HAP-1 (cell line): Measurements from ENCODE around the gene CXCR5.

ENCODE experiments used
- DNase-seq, 2 experiments: peaks; one replicate each; pipeline ENCODE4 v3.0.0-alpha.2; 2016 to 2020; ENCODE audit warnings: low spot score in 2 of 2
- H3K27me3 ChIP-seq: fragments of 250-450 bp; sonication (Bioruptor Pico); 2 replicates; pipeline ENCODE4 v1.5.1; 2020; ENCODE audit warnings: low read depth, mild to moderate bottlenecking, moderate library complexity
- H3K36me3 ChIP-seq: fragments of 250-450 bp; sonication (Bioruptor Pico); replicated peaks from 2 replicates; pipeline ENCODE4 v1.5.1; 2020; ENCODE audit warnings: mild to moderate bottlenecking
- H3K4me1 ChIP-seq: fragments of 250-450 bp; sonication (Bioruptor Pico); 2 replicates; pipeline ENCODE4 v1.5.1; 2020; ENCODE audit warnings: mild to moderate bottlenecking
- H3K4me3 ChIP-seq: fragments of 250-450 bp; sonication (Bioruptor Pico); 2 replicates; pipeline ENCODE4 v1.5.1; 2020; ENCODE audit warnings: mild to moderate bottlenecking, moderate library complexity
- H3K9me3 ChIP-seq: fragments of 250-450 bp; sonication (Bioruptor Pico); 2 replicates; pipeline ENCODE4 v1.5.1; 2020; ENCODE audit warnings: mild to moderate bottlenecking, moderate library complexity
- in situ Hi-C: fragments of 300-500 bp; cut with MboI; formaldehyde crosslinking; loops from 3 replicates; pipeline ENCODE4 v1.14.3; 2020; ENCODE audit warnings: low sequenced_read_pairs, inconsistent platforms, mixed read lengths

CXCR5 gene

DNA sequence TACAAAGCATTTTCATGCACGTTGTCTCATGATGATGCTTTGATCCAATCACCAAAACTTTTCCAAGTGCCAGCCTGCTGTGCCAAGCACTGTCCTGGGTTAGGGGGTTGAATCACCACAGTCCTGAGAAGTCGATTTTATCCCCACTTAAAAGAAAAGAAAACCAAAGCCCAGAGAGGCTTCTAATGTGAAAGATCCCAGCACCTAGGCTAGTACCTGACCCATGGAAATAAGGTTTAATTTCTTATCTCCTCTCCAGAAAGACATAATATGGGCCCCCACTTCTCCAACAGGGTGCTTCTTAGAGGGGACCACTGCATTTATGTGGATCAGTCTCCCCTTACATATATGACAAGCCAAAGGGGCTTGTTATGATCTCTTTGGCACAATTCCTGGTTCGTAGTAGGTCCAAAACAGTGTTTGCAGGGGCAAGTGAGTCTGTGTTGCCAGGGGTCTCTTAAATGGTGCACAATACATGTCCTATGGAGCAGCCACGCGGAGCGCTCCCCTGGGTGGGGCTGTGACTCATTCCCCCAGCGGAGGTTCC, 43.9 kb downstream of the CXCR5 start:
- in situ Hi-C loops = no loop called here
- no peaks in the 10 kb centered on the region for H3K36me3 ChIP-seq
- no peaks in the 10 kb centered on the region for H3K27me3 ChIP-seq
- H3K4me1 ChIP-seq = peaks cover 13% of the 10 kb centered on the region
- peak overlapping the region; percentile 56 for H3K4me3 ChIP-seq
- H3K9me3 ChIP-seq = no peaks in the 10 kb centered on the region
- DNase-seq = no peak

- Histone ChIP-seq H3K4me3 (peak overlapping the region; percentile 56), H3K9me3 (no peaks in the 10 kb centered on the region), H3K27me3 (no peaks in the 10 kb centered on the region), H3K36me3 (no peaks in the 10 kb centered on the region), H3K4me1 (peaks cover 13% of the 10 kb centered on the region)
- peak; percentile 88 to 95 for DNase-seq
- in situ Hi-C loops = no loop called here
Observed at GRCh38 chr11:118928101-118928869, 44.6 kb downstream of the CXCR5 start.

DNA sequence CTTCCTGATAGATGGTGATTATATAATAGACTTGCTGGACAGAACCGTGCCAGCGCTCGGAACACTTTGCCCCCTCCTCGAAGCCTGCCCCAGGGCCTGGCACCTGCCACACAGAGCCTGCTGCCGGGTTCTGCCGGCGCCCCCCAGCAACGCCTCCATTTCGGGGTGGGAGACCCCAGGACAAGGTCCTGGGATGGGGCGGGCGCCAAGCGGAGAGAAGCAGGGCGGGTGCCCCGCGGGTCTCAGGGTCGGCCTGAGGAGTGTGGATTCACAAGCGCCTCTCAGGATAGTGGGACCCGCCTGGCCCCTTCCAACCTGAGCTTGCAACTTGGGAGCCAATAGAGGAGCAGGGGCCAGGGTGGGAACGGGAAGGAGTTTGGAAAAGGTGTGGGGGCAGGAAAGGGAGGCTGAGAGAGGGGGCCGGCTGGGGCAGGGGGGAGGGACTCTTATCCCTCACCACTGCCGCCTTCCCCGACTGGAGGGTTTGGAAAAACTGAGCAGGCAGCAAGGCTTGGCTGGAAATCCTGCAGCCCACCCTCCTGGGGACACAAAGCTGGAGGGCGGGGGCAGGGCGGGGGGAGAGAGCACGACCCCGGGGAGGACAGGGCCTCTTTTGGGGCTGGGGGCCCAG, 45.3 kb downstream of the CXCR5 start:
- peak; percentile 62 to 80 for DNase-seq
- Histone ChIP-seq H3K9me3 (no peaks in the 10 kb centered on the region), H3K36me3 (no peaks in the 10 kb centered on the region), H3K4me3 (peak overlapping the region; percentile 56), H3K27me3 (no peaks in the 10 kb centered on the region), H3K4me1 (peaks cover 13% of the 10 kb centered on the region)
- in situ Hi-C loops = no loop called here

GRCh38 chr11:118929501-118930093, 45.9 kb downstream of the CXCR5 start:
- DNase-seq = peak; percentile 81 to 90
- no peaks in the 10 kb centered on the region for H3K36me3 ChIP-seq
- no peaks in the 10 kb centered on the region for H3K27me3 ChIP-seq
- peaks cover 13% of the 10 kb centered on the region for H3K4me1 ChIP-seq
- H3K4me3 ChIP-seq = peak overlapping the region; percentile 56
- in situ Hi-C loops = no loop called here
- no peaks in the 10 kb centered on the region for H3K9me3 ChIP-seq

GRCh38 chr11:118930094-118930712, 46.5 kb downstream of the CXCR5 start:
- DNase-seq = peak; percentile 70 to 90
- in situ Hi-C loops = no loop called here
- Histone ChIP-seq H3K27me3 (no peaks in the 10 kb centered on the region), H3K36me3 (no peaks in the 10 kb centered on the region), H3K4me1 (peaks cover 13% of the 10 kb centered on the region), H3K4me3 (peak overlapping the region; percentile 56), H3K9me3 (no peaks in the 10 kb centered on the region)

DNA sequence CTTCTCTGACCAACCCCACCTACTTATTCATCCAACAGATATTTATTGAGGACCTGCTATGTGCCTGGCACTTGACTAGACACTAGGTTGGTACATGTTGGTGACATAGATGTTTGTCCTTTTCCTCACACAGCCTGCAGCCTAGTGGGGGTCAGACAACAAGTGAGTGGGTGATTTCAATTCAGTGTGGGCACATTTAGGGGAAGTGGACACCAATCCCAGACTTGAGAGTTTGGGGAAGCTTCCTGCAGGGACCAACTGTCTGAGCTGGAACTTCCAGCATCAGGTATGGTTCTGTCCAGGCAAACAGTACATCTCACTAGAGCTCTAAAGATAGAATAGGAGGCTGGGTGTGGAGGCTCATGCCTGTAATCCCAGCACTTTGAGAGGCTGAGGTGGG, 47.9 kb downstream of the CXCR5 start:
- no peak for DNase-seq
- Histone ChIP-seq H3K9me3 (no peaks in the 10 kb centered on the region), H3K36me3 (no peaks in the 10 kb centered on the region), H3K4me1 (peaks cover 9% of the 10 kb centered on the region), H3K4me3 (no peak overlapping the region), H3K27me3 (no peaks in the 10 kb centered on the region)
- in situ Hi-C loops = no loop called here

- no peaks in the 10 kb centered on the region for H3K27me3 ChIP-seq
- no peaks in the 10 kb centered on the region for H3K9me3 ChIP-seq
- H3K4me1 ChIP-seq = no peaks in the 10 kb centered on the region
- H3K4me3 ChIP-seq = no peak overlapping the region
- DNase-seq = no peak
- H3K36me3 ChIP-seq = no peaks in the 10 kb centered on the region
- in situ Hi-C loops = no loop called here
Observed at GRCh38 chr11:118933486-118933885, 49.8 kb downstream of the CXCR5 start.

DNA sequence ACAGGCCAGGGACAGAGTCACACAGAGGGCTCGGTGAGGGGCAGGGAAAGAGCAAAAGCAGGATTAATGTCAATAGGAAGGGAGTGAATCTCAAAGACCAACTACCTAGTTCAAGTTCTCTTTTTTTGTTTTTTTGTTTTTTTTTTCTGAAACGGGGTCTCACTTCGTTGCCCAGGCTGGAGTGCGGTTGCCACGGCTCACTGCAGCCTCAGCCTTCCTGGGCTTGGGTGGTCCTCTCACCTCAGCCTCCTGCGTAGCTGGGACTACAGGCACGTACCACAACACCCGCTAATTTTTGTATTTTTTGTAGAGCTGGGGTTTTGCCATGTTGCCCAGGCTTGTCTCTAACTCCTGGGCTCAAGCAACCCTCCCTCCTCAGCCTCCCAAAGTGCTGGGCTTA, 51.7 kb downstream of the CXCR5 start:
- Histone ChIP-seq H3K4me3 (no peak overlapping the region), H3K36me3 (no peaks in the 10 kb centered on the region), H3K4me1 (no peaks in the 10 kb centered on the region), H3K9me3 (no peaks in the 10 kb centered on the region), H3K27me3 (peaks cover 2% of the 10 kb centered on the region; the same call in 1 of the 2 replicates)
- in situ Hi-C loops = no loop called here
- no peak for DNase-seq

DNA sequence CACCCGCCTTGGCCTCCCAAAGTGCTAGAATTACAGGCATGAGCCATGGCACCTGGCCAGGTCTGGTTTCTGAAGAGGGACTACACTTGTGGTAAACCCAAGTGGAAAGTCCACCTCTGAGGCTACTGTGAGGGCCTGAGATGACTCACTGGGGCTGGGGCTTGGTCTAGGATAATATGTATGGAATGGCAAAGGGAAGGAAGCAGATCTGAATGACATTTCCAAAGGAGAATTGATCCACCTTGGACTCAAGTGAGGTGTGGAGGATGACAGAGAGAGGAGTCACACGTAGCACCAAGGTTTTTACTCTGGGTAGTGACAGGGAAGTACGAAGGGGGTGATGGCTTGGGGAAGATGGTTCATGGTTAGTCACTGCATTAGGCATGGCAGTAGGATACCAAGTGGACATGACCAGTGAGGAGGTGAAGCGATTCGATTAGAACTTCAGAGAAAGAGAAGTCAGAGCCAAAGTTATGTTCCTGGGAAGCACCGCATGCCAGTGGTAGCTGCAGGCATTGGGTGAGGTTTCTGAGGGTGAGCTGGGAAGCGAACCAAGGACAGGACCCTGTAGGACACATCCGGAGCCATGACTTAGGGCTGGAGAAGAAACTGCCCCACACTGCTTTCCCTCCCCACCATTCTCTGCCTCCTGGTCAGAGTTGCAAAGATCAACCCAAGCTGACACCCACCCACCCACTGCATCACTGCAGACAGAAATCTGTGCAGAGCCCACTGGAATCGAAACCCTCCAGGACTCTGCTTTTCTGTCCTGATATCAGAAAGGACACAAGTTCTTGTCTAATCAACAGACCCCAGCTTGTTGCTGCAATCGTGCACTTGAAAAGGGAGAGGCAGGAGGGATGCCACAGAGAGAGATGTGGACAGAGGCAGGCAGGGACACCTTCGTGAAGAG, 55.1 kb downstream of the CXCR5 start:
- H3K36me3 ChIP-seq = no peaks in the 10 kb centered on the region
- DNase-seq = no peak
- H3K9me3 ChIP-seq = no peaks in the 10 kb centered on the region
- peaks cover 2% of the 10 kb centered on the region; the same call in 1 of the 2 replicates for H3K27me3 ChIP-seq
- in situ Hi-C loops = no loop called here
- H3K4me3 ChIP-seq = no peak overlapping the region
- no peaks in the 10 kb centered on the region for H3K4me1 ChIP-seq

GRCh38 chr11:118939404-118939915, 55.8 kb downstream of the CXCR5 start:
- no peaks in the 10 kb centered on the region for H3K4me1 ChIP-seq
- H3K27me3 ChIP-seq = peaks cover 2% of the 10 kb centered on the region; the same call in 1 of the 2 replicates
- no peaks in the 10 kb centered on the region for H3K9me3 ChIP-seq
- H3K36me3 ChIP-seq = no peaks in the 10 kb centered on the region
- DNase-seq = no peak
- H3K4me3 ChIP-seq = no peak overlapping the region
- in situ Hi-C loops = no loop called here

GRCh38 chr11:118939953-118940598, 56.4 kb downstream of the CXCR5 start:
- H3K4me1 ChIP-seq = no peaks in the 10 kb centered on the region
- in situ Hi-C loops = no loop called here
- H3K4me3 ChIP-seq = no peak overlapping the region
- H3K27me3 ChIP-seq = peaks cover 2% of the 10 kb centered on the region; the same call in 1 of the 2 replicates
- no peak for DNase-seq
- H3K9me3 ChIP-seq = no peaks in the 10 kb centered on the region
- no peaks in the 10 kb centered on the region for H3K36me3 ChIP-seq

DNA sequence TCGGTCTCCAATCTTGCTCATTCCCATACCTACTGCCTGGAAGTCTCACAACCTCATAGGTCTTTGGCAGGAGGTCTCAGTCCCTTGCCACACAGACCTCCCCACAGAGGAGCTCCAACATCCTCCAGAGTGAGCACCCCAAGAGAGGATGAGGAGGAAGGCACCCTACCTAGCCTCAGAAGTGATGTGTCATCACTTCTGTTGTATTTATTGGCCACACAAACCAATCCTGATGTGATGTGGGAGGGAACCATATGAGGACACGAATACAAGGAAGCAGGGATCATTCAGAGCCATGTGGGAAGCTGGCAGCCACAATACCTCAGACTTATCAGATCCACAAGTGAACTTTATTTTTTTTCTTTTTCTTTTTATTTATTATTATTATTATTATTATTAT, 63.4 kb downstream of the CXCR5 start:
- H3K4me1 ChIP-seq = no peaks in the 10 kb centered on the region
- no peaks in the 10 kb centered on the region for H3K9me3 ChIP-seq
- in situ Hi-C loops = no loop called here
- H3K36me3 ChIP-seq = no peaks in the 10 kb centered on the region
- H3K27me3 ChIP-seq = peaks cover 10% of the 10 kb centered on the region; the same call in 1 of the 2 replicates
- no peak overlapping the region for H3K4me3 ChIP-seq
- DNase-seq = no peak
